ENCODE results near the gene FHAD1.

The FHAD1 gene

DNA sequence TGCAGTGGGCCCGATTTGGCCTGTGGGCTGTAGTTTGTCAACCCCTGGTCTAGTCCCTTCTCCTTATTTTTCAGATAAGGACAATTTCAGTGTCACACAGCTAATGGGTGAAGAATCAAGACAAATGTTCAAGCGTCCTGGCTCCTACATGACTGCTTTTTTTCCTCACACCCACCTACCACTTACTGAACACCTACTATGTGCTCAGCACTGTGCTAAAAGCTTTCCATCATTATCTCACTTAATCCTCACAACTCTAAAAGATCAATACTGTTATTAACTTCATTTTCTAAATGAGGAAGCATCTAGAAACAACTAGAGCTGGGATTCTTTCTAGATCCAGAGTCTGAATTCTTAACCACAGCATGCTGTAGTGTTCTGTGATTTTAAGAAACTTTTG is 94.2 kb downstream of the FHAD1 start:
- in situ Hi-C loops (cut with HindIII; ENCODE audit: low sequenced_read_pairs) = no loop called here
- DNase-seq (ENCODE audit: low read depth) = no peak
- H3K4me3 ChIP-seq (ENCODE audit: low read depth, low read length) = no peak overlapping the region
- TF ChIP-seq CTCF (IDR thresholded peaks at IDR 0.05; ENCODE audit: low read depth, low read length, missing control alignments) = no peak

- in situ Hi-C loops (cut with HindIII; ENCODE audit: low sequenced_read_pairs) = no loop called here
- no peak for DNase-seq (ENCODE audit: low read depth)
- no peak overlapping the region for H3K4me3 ChIP-seq (ENCODE audit: low read depth, low read length)
- TF ChIP-seq CTCF (IDR thresholded peaks at IDR 0.05; ENCODE audit: low read depth, low read length, missing control alignments) = no peak
These were observed 94.8 kb downstream of the FHAD1 start for GRCh38 chr1:15341634-15342407.

DNA sequence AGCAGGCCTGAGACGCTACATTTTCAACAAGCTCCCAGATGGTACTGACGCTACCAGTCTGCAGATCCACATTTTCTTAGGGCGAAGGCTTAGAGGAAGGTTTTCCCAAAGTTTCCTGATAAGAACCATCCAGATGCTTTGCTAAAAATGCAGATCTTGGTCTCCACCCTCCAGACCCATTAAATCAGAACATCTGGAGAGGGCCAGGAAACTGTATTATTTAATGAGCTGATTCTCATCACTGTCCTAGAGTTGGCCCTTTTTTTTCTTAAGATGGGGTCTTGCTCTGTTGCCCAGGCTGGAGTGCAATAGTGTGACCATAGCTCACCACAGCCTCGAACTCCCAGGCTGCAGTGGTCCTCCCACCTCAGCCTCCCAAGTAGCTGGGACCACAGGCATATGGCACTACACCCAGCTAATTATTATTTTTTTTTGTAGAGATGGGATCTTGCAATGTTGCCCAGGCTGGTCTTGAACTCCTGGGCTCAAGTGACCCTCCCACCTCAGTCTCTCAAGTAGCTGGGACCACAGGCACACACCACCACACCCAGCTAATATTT is 95.5 kb downstream of the FHAD1 start:
- no peak for TF ChIP-seq CTCF (IDR thresholded peaks at IDR 0.05; ENCODE audit: low read depth, low read length, missing control alignments)
- no peak overlapping the region for H3K4me3 ChIP-seq (ENCODE audit: low read depth, low read length)
- in situ Hi-C loops (cut with HindIII; ENCODE audit: low sequenced_read_pairs) = no loop called here
- no peak for DNase-seq (ENCODE audit: low read depth)

DNA sequence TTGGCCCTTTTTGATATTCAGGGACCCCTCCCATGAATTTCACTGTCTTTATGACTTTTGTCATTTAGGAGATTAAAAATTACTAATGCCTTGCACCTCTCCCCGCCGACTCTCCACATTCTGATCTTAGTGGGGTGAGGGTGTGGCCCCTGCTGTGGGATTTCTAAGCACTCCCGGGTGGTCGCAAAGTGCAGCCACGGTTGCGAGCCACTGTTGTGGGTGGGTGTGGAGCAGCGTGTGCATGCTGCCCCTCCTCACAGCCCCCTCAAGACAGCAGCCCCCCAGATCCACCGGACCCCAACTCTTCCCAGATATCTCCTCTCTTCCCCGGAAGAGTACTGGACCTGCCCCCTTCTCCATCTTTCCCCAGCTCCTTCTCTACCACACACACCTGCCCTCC is 96.1 kb downstream of the FHAD1 start:
- TF ChIP-seq CTCF (IDR thresholded peaks at IDR 0.05; ENCODE audit: low read depth, low read length, missing control alignments) = no peak
- DNase-seq (ENCODE audit: low read depth) = no peak
- in situ Hi-C loops (cut with HindIII; ENCODE audit: low sequenced_read_pairs) = no loop called here
- no peak overlapping the region for H3K4me3 ChIP-seq (ENCODE audit: low read depth, low read length)

GRCh38 chr1:15343729-15344128 is 96.7 kb downstream of the FHAD1 start:
- in situ Hi-C loops (cut with HindIII; ENCODE audit: low sequenced_read_pairs) = no loop called here
- H3K4me3 ChIP-seq (ENCODE audit: low read depth, low read length) = no peak overlapping the region
- TF ChIP-seq CTCF (IDR thresholded peaks at IDR 0.05; ENCODE audit: low read depth, low read length, missing control alignments) = no peak
- DNase-seq (ENCODE audit: low read depth) = peak; percentile 57

GRCh38 chr1:15344380-15344779 is 97.4 kb downstream of the FHAD1 start:
- in situ Hi-C loops (cut with HindIII; ENCODE audit: low sequenced_read_pairs) = no loop called here
- TF ChIP-seq CTCF (IDR thresholded peaks at IDR 0.05; ENCODE audit: low read depth, low read length, missing control alignments) = no peak

More at GRCh38 chr1:15344380-15344779, 97.4 kb downstream of the FHAD1 start:
- no peak overlapping the region for H3K4me3 ChIP-seq (ENCODE audit: low read depth, low read length)
- no peak for DNase-seq (ENCODE audit: low read depth)
